Thymus (tissue), 11 donors: ENCODE measurements around the gene COQ8A. TPM values are rescaled to one million over a fixed set of nuclear protein-coding genes. Genes with fewer than 3 reads are reported as not detected.

Experiments used
- DNase-seq, 9 donors: peaks; one replicate each; pipeline ENCODE4 v3.0.0-alpha.2; 2013; ENCODE audit warnings: low spot score in 9 of 9, low read depth in 6 of 9, missing footprints in 1 of 9
- H3K27ac ChIP-seq, 2 donors: one replicate each; pipeline ENCODE4 v1.5.1; 2013; ENCODE audit warnings: control low read depth in 1 of 2, low read depth in 1 of 2, low read length in 1 of 2, mild to moderate bottlenecking in 1 of 2, moderate library complexity in 1 of 2
- H3K27me3 ChIP-seq, 2 donors: one replicate each; pipeline ENCODE4 v1.5.1; 2013; ENCODE audit warnings: low read length in 1 of 2; ENCODE audit not compliant: control insufficient read depth in 2 of 2, insufficient read depth in 1 of 2
- H3K36me3 ChIP-seq, 2 donors: one replicate each; pipeline ENCODE4 v1.5.1; 2013; ENCODE audit warnings: low read length in 1 of 2, mild to moderate bottlenecking in 1 of 2, moderate library complexity in 1 of 2; ENCODE audit not compliant: control insufficient read depth in 2 of 2, insufficient read depth in 2 of 2
- H3K4me1 ChIP-seq, 2 donors: one replicate each; pipeline ENCODE4 v1.5.1; 2013; ENCODE audit warnings: low read length in 2 of 2; ENCODE audit not compliant: control insufficient read depth in 2 of 2, insufficient read depth in 2 of 2
- H3K4me3 ChIP-seq, 2 donors: one replicate each; pipeline ENCODE4 v1.5.1; 2013; ENCODE audit warnings: low read length in 2 of 2, control low read depth in 1 of 2, mild to moderate bottlenecking in 1 of 2
- H3K9me3 ChIP-seq, 2 donors: one replicate each; pipeline ENCODE4 v1.5.1; 2013; ENCODE audit warnings: low read length in 1 of 2, mild to moderate bottlenecking in 1 of 2; ENCODE audit not compliant: control insufficient read depth in 2 of 2, insufficient read depth in 1 of 2
- WGBS: extraction: QIAGEN DNeasy Blood & Tissue Kit; methylation state at CpG from one replicate; pipeline ENCODE4 v1.1.7; 2013; 5-methylcytosine and 5-hydroxymethylcytosine counted together
- polyA plus RNA-seq: library from polyadenylated mRNA; stranded (reverse); fragments of 200-250 nt; gene quantifications from one replicate; pipeline ENCODE4 v1.2.3, GENCODE V29; 2013
- total RNA-seq: library from RNA; stranded (reverse); fragments of 120-200 nt; gene quantifications from one replicate; pipeline ENCODE4 v1.2.4, GENCODE V29; 2013
- donor health status: healthy.

The COQ8A gene
- total and polyA plus RNA-seq, 2 donors: 16.8 to 47.1 TPM

GRCh38 chr1:226938903-226939437, 1.1 kb upstream of the COQ8A start:
- no peaks in the 10 kb centered on the region for H3K36me3 ChIP-seq
- peak overlapping the region; percentile 67 to 78 for H3K4me3 ChIP-seq
- H3K27ac ChIP-seq: peak overlapping the region; percentile 98 to 99
- no peaks in the 10 kb centered on the region for H3K9me3 ChIP-seq
- no peaks in the 10 kb centered on the region for H3K27me3 ChIP-seq
- WGBS: 4% methylated on average over 12 of the region's 12 CpGs
- peak in 1 of 9 donors; percentile 41 for DNase-seq
- peaks cover 20 to 21% of the 10 kb centered on the region in 2 donors for H3K4me1 ChIP-seq

GRCh38 chr1:226939438-226940028, 561 bp upstream of the COQ8A start:
- no peaks in the 10 kb centered on the region for H3K36me3 ChIP-seq
- H3K9me3 ChIP-seq: no peaks in the 10 kb centered on the region
- H3K27me3 ChIP-seq: no peaks in the 10 kb centered on the region
- H3K4me1 ChIP-seq: peaks cover 20 to 21% of the 10 kb centered on the region in 2 donors
- H3K27ac ChIP-seq: peak overlapping the region; percentile 98 to 99
- H3K4me3 ChIP-seq: peak overlapping the region; percentile 67 to 78
- under 1% methylated on average over 51 of the region's 51 CpGs for WGBS
- peak in 2 of 9 donors; percentile 63 to 97 for DNase-seq

- no peaks in the 10 kb centered on the region for H3K9me3 ChIP-seq
- no peaks in the 10 kb centered on the region for H3K27me3 ChIP-seq
- 42% methylated on average over 6 of the region's 6 CpGs for WGBS
- no peak overlapping the region for H3K27ac ChIP-seq
- no peak for DNase-seq
- peak overlapping the region; percentile 53 to 84 for H3K4me3 ChIP-seq
- H3K36me3 ChIP-seq: peaks cover 0 to 3% of the 10 kb centered on the region in 2 donors
- H3K4me1 ChIP-seq: peaks cover 21 to 24% of the 10 kb centered on the region in 2 donors
Observed at GRCh38 chr1:226940806-226941067, 643 bp downstream of the COQ8A start.

GRCh38 chr1:226942392-226942791, 2.3 kb downstream of the COQ8A start:
- H3K9me3 ChIP-seq: no peaks in the 10 kb centered on the region
- peaks cover 21 to 24% of the 10 kb centered on the region in 2 donors for H3K4me1 ChIP-seq
- no peak overlapping the region for H3K4me3 ChIP-seq
- H3K27ac ChIP-seq: no peak overlapping the region
- peaks cover 0 to 3% of the 10 kb centered on the region in 2 donors for H3K36me3 ChIP-seq
- H3K27me3 ChIP-seq: no peaks in the 10 kb centered on the region
- no peak for DNase-seq
- WGBS: 96% methylated on average over 3 of the region's 3 CpGs

GRCh38 chr1:226943156-226943555, 3.1 kb downstream of the COQ8A start:
- H3K4me3 ChIP-seq: no peak overlapping the region
- H3K36me3 ChIP-seq: peaks cover 0 to 3% of the 10 kb centered on the region in 2 donors
- no peaks in the 10 kb centered on the region for H3K27me3 ChIP-seq
- no peak for DNase-seq
- H3K9me3 ChIP-seq: no peaks in the 10 kb centered on the region
- WGBS: 95% methylated on average over 5 of the region's 5 CpGs
- H3K4me1 ChIP-seq: peaks cover 18 to 24% of the 10 kb centered on the region in 2 donors
- no peak overlapping the region for H3K27ac ChIP-seq

- Histone ChIP-seq H3K9me3 (no peaks in the 10 kb centered on the region), H3K36me3 (peaks cover 0 to 3% of the 10 kb centered on the region in 2 donors), H3K27me3 (no peaks in the 10 kb centered on the region), H3K4me1 (peaks cover 11 to 18% of the 10 kb centered on the region in 2 donors), H3K4me3 (no peak overlapping the region), H3K27ac (no peak overlapping the region)
- DNase-seq: no peak
- 97% methylated on average over 2 of the region's 2 CpGs for WGBS
Observed at GRCh38 chr1:226943927-226944326, 3.8 kb downstream of the COQ8A start.

GRCh38 chr1:226945106-226945857, 5.2 kb downstream of the COQ8A start:
- Histone ChIP-seq H3K4me3 (no peak overlapping the region), H3K27ac (no peak overlapping the region), H3K4me1 (peaks cover 11 to 18% of the 10 kb centered on the region in 2 donors), H3K36me3 (peaks cover 0 to 3% of the 10 kb centered on the region in 2 donors), H3K9me3 (no peaks in the 10 kb centered on the region), H3K27me3 (no peaks in the 10 kb centered on the region)
- 91% methylated on average over 19 of the region's 19 CpGs for WGBS
- no peak for DNase-seq

GRCh38 chr1:226945858-226946245, 5.8 kb downstream of the COQ8A start:
- no peaks in the 10 kb centered on the region for H3K9me3 ChIP-seq
- DNase-seq: no peak
- H3K4me3 ChIP-seq: no peak overlapping the region
- no peak overlapping the region for H3K27ac ChIP-seq
- WGBS: 97% methylated on average over 8 of the region's 8 CpGs
- peaks cover 0 to 3% of the 10 kb centered on the region in 2 donors for H3K36me3 ChIP-seq
- no peaks in the 10 kb centered on the region for H3K27me3 ChIP-seq
- peaks cover 8 to 12% of the 10 kb centered on the region in 2 donors for H3K4me1 ChIP-seq

GRCh38 chr1:226946285-226946684, 6.2 kb downstream of the COQ8A start:
- no peaks in the 10 kb centered on the region for H3K27me3 ChIP-seq
- H3K9me3 ChIP-seq: no peaks in the 10 kb centered on the region
- 99% methylated on average over 9 of the region's 9 CpGs for WGBS
- H3K27ac ChIP-seq: no peak overlapping the region
- peaks cover 0 to 3% of the 10 kb centered on the region in 2 donors for H3K36me3 ChIP-seq
- H3K4me1 ChIP-seq: peaks cover 4 to 8% of the 10 kb centered on the region in 2 donors
- no peak for DNase-seq
- H3K4me3 ChIP-seq: no peak overlapping the region
